HG02588 (cell line): Measurements from ENCODE around the gene FNIP1.
"Not testable (repeated sequence)": the region's sequence is repeated elsewhere in the genome, so short reads cannot be mapped to it uniquely, and the experiment has no call there.

Experiments
- ATAC-seq: cut with Tn5 transposase; IDR thresholded peaks from one replicate; pipeline ENCODE4 v1.9.1; 2021; ENCODE audit warnings: mild to moderate bottlenecking, moderate library complexity; ENCODE audit not compliant: unreplicated experiment

The FNIP1 gene

GRCh38 chr5:131641494-131641893 lies 155.3 kb downstream of the FNIP1 start:
- ATAC-seq = no peak

GRCh38 chr5:131640043-131640856 lies 156.6 kb downstream of the FNIP1 start:
- no peak for ATAC-seq

- no peak for ATAC-seq
Measured at GRCh38 chr5:131639148-131639547, 157.7 kb downstream of the FNIP1 start.

- ATAC-seq = no peak
Measured at GRCh38 chr5:131637694-131638093, 159.1 kb downstream of the FNIP1 start.

- ATAC-seq = no peak
Measured at GRCh38 chr5:131635684-131636572, 160.9 kb downstream of the FNIP1 start.

GRCh38 chr5:131634996-131635683 lies 161.7 kb downstream of the FNIP1 start, which contains the start of gene RAPGEF6:
RAPGEF6 (minus strand) TSS chr5:131635229; CDS start chr5:131635030, 199 bp downstream.
- ATAC-seq = peak; percentile 90

GRCh38 chr5:131634666-131634995 lies 162.2 kb downstream of the FNIP1 start:
- peak; percentile 15 for ATAC-seq

- no peak for ATAC-seq
Measured at GRCh38 chr5:131634238-131634637, 162.6 kb downstream of the FNIP1 start.

GRCh38 chr5:131633830-131634229 lies 163.0 kb downstream of the FNIP1 start:
- no peak for ATAC-seq

GRCh38 chr5:131630963-131631350 lies 165.9 kb downstream of the FNIP1 start:
- ATAC-seq = no peak

GRCh38 chr5:131630208-131630962 lies 166.4 kb downstream of the FNIP1 start:
- ATAC-seq = no peak

GRCh38 chr5:131628990-131629389 lies 167.8 kb downstream of the FNIP1 start:
- ATAC-seq = no peak

GRCh38 chr5:131627207-131627865 lies 169.5 kb downstream of the FNIP1 start:
- no peak for ATAC-seq

- no peak for ATAC-seq
Measured at GRCh38 chr5:131622633-131623032, 174.2 kb downstream of the FNIP1 start.

- not testable (repeated sequence) for ATAC-seq
Measured at GRCh38 chr5:131621164-131621563, 175.7 kb downstream of the FNIP1 start.

- ATAC-seq = no peak
Measured at GRCh38 chr5:131619102-131619501, 177.7 kb downstream of the FNIP1 start.

- no peak for ATAC-seq
Measured at GRCh38 chr5:131617140-131617822, 179.5 kb downstream of the FNIP1 start.

GRCh38 chr5:131615957-131616356 lies 180.9 kb downstream of the FNIP1 start:
- no peak for ATAC-seq

- ATAC-seq = no peak
Measured at GRCh38 chr5:131613423-131613822, 183.4 kb downstream of the FNIP1 start.

- ATAC-seq = no peak
Measured at GRCh38 chr5:131611064-131611381, 185.8 kb downstream of the FNIP1 start.
